Cortex of kidney (tissue), 1 donor: ENCODE results near the gene ATP11C.

Source experiments
- DNase-seq: peaks from one replicate; lab custom pipeline; 2025; lab: John Stamatoyannopoulos, UW

Gene ATP11C

GRCh38 chrX:139803224-139803623 is 129.6 kb downstream of the ATP11C start:
- no peak for DNase-seq

DNA sequence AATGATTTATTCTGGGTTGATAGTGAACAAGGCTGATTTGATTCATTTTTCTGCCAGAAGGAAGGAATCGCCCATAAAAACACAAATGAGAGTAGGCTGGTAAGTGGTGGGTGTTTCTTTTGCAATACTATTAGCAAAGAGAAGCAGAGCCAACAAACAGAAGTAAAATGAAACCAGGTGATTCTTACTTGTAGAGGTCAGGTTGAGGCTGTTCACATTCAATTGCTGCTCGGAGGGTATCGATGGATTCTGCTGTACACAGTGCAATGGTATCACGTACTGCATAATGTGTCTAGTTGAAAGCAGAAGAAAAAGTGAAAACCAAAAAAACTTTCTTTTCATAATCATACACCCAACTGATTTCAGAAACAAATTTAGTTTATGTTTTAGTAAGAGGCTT is 130.8 kb downstream of the ATP11C start:
- no peak for DNase-seq

DNA sequence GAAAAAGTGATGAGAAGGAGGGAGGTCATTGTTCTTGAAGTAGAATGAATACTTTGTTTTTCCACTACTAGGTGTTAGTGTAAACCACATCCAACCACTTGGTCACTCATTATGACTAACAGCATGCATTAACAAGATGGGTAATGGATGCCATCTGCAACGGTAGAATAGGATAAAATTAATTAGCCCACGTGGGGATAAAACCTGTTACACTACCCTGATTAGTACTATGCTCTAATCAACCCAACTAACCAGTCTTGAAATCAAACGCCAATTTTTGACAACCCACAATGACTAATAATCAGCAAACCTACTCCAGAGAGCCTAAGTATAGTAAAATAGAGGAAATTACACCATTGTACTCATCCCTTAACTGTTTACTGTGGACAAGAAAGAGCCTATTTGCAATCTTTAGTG is 131.4 kb downstream of the ATP11C start:
- no peak for DNase-seq

DNA sequence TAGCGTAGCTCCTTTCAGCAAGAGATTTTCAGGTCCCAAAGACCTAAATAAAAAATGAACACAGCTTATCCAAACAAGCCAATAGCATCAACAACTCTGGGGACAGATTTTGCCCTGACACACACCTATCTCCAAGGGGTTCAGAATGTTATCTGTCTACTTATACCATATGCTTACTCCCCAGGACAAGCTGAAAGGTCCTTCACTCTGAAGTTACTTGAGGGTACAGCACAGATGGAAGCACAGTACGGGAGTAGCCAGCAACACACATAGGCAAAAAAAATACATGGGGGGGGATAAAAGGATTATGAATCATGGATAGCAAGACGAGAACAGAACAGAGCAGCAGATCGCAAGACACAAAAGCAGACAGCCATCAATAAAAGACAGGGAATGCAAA is 134.2 kb downstream of the ATP11C start:
- DNase-seq, result no peak

DNA sequence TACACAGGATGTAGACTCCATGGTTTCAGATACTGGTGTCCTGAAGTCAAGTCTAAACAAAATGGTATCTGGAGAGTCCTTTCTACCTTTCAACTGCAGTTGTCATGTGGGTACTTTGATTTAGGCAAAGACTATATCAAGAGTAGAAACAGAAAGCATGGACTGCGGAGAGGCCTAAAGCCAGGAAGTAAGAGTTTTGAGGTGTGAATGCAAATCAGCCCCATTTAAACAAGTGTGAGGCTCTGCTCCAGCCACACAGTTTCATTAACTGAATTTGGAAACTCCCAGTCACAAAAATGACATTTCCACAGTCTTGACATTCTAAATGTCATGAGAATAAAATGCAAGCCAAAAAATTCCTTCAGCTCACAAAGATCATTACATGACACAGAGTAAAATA is 137.7 kb downstream of the ATP11C start:
- no peak for DNase-seq

- DNase-seq, result no peak
Measured at GRCh38 chrX:139787601-139788000, 145.3 kb downstream of the ATP11C start.

DNA sequence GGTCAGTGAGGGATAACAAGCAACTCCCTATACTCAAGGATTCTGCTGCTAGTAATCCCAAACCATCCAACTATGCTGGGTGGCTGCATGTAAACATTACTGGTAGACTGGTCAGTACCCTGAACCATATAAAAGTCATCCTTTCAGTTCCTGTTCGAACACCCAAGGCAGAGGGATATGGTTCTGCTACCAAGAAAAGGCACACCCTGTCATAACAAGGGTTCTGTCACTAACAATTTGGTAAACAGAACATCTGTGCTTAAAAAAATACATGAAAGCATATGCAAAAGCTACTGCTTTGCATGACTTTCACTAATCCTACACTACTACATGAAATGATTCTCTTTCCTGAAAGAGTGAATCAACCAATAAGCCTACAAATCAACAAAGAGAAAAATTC is 148.0 kb downstream of the ATP11C start:
- DNase-seq, result no peak

- no peak for DNase-seq
Measured at GRCh38 chrX:139783959-139784358, 148.9 kb downstream of the ATP11C start.

GRCh38 chrX:139783030-139783429 is 149.8 kb downstream of the ATP11C start:
- no peak for DNase-seq

GRCh38 chrX:139776599-139776998 is 156.3 kb downstream of the ATP11C start:
- DNase-seq, result no peak

DNA sequence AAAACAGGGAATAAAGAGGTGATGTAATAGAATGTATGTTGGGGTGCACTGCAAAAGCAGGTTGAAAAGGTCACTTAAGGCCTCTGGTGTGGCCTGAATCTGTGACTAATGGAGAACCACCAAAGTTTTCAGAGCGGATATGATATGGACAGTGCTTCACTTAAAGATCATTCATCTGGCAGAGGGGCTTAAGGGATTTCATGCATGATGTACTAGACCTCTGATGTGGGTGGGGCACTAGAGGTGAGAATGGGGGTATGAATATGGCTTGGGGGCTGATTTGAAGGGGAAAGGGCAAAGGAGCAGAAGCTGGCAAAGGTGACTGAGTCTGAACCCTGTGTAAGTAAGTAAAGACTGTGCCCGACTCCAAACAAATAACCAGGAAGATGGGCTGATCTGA is 162.5 kb downstream of the ATP11C start:
- no peak for DNase-seq

- no peak for DNase-seq
Measured at GRCh38 chrX:139766545-139766983, 166.3 kb downstream of the ATP11C start.

- no peak for DNase-seq
Measured at GRCh38 chrX:139762400-139763183, 170.3 kb downstream of the ATP11C start.

- no peak for DNase-seq
Measured at GRCh38 chrX:139759637-139760036, 173.2 kb downstream of the ATP11C start.

GRCh38 chrX:139758809-139759208 is 174.0 kb downstream of the ATP11C start:
- DNase-seq, result no peak

- DNase-seq, result no peak
Measured at GRCh38 chrX:139758250-139758649, 174.6 kb downstream of the ATP11C start.

DNA sequence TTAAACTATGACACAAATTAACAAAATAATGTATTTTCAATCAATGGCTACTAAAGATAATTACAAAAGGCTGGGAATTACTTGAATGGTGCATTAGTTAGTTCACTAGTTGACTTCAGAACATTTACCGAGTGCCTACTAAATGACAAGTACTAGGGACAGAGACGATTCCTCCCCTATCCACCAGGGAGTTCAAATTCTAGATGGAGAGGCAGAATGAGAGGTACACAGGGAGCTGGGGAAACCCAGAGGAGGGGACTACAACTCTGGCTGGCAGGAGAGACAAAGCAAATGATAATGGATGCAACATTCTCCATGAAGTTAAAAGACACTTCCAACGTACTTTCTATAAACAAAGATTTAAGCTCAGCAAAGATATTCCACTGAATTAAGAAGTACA is 181.8 kb downstream of the ATP11C start:
- DNase-seq, result no peak

DNA sequence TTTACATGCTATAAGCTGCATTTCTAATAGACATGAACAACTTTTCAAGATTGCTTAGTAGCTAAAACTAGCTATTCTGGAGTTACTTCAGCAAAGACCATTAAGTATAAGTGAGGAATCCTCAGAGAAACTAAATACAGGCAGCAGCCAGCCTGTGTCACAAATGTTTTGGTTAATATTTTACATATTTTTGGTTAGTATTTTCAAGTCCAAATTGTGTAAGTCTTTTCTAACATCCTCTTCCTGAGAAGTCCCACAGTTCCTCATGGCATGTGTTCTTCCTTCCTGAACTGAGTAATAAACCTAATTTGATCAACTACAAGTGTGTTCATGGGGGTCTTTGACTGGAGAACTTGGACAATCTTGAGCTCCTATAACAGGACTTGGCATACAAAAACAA is 182.5 kb downstream of the ATP11C start:
- no peak for DNase-seq

- DNase-seq, result no peak
Measured at GRCh38 chrX:139739138-139739537, 193.7 kb downstream of the ATP11C start.

- DNase-seq, result no peak
Measured at GRCh38 chrX:139738581-139738980, 194.3 kb downstream of the ATP11C start.

GRCh38 chrX:139736151-139736550 is 196.7 kb downstream of the ATP11C start:
- DNase-seq, result no peak

DNA sequence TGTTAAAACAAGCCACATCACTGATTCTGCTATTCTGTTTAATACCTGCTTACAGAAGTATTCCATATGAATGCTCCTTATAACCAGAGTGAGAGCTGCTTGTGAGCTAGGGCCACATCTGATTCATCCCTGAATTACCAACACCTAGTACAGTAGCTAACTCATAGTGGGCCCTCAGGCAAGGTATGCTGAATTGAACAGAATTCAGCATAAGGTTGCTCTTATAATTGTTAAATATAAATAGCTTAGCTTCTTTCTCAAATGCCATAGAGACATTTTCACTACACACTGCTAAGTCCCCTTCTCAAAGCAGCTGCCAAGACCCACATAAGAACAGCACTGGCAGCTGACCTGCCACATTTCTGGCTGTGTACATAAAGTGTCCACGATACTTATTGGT is 197.9 kb downstream of the ATP11C start:
- DNase-seq, result no peak

DNA sequence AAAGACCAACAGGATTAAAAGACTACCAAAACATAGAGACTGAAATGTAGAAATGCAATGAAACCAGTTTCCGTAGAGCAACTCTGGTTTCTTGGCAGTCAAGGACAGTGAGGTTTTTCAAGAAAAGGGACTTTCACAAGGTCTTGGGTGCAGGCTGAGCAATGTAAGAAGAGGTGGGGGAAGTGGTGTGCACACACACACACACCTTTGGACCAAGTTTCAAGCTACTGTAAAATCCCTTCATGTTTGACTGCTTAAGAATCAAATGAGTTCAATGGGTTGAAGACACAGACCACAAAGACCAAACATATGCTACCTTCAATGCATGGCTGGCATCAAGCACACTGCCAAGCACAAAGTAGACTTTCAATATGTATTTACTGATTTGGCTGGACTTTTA is 207.1 kb downstream of the ATP11C start:
- DNase-seq, result no peak

- DNase-seq, result no peak
Measured at GRCh38 chrX:139724626-139725025, 208.2 kb downstream of the ATP11C start.
